Naive thymus-derived CD4-positive, alpha-beta T cell (primary cell): ENCODE results near the gene APLP2. TPM values are rescaled to one million over a fixed set of nuclear protein-coding genes. Genes with fewer than 3 reads are reported as not detected.
A peak's percentile ranks its signal among the peaks of the same experiment; 100 is the strongest.

ENCODE experiments used
- ATAC-seq: fragments of 150-1000 bp; cut with Tn5 transposase; 2 replicates; pipeline ENCODE4 v1.10.0; 2021; ENCODE audit warnings: mild to moderate bottlenecking, moderate library complexity
- CTCF ChIA-PET: fragments of 350-600 bp; sonication (Branson Sonifier 250); formaldehyde crosslinking; loops from one replicate; lab custom pipeline; 2021; ENCODE audit warnings: antibody characterized with exemption; lab: Charles Lee
- POLR2A ChIA-PET: fragments of 350-600 bp; sonication (Branson Sonifier 250); formaldehyde crosslinking; loops from one replicate; lab custom pipeline; 2021; ENCODE audit warnings: antibody characterized with exemption, inconsistent platforms; lab: Charles Lee
- DNase-seq, 9 donors: peaks; one replicate each; pipeline versions ENCODE4 v3.0.0 to v3.0.0-alpha.2; 2020 to 2022; ENCODE audit warnings: mixed read lengths in 1 of 9
- H3K27ac ChIP-seq: one replicate; pipeline ENCODE4 v1.7.0; 2013; ENCODE audit warnings: mild to moderate bottlenecking, low read depth, low read length, moderate library complexity
- H3K27me3 ChIP-seq, 2 donors: one replicate each; pipeline ENCODE4 v1.7.0; 2013; ENCODE audit warnings: low read length in 2 of 2, mild to moderate bottlenecking in 2 of 2, moderate library complexity in 2 of 2; ENCODE audit not compliant: control insufficient read depth in 2 of 2, insufficient read depth in 2 of 2
- H3K36me3 ChIP-seq, 3 experiments: 1 replicate in 2 of 3; 2 replicates in 1 of 3; pipeline ENCODE4 v1.7.0; 2013; ENCODE audit warnings: low read length in 3 of 3, mild to moderate bottlenecking in 3 of 3, moderate library complexity in 1 of 3; ENCODE audit not compliant: insufficient read depth in 3 of 3, control insufficient read depth in 2 of 3
- H3K4me1 ChIP-seq, 2 donors: one replicate each; pipeline ENCODE4 v1.7.0; 2013; ENCODE audit warnings: low read length in 2 of 2, mild to moderate bottlenecking in 2 of 2, moderate library complexity in 1 of 2; ENCODE audit not compliant: control insufficient read depth in 2 of 2, insufficient read depth in 2 of 2
- H3K4me3 ChIP-seq: 2 replicates; pipeline ENCODE4 v1.7.0; 2013; ENCODE audit warnings: mild to moderate bottlenecking, low read length
- H3K9me3 ChIP-seq, 3 experiments: 1 replicate in 2 of 3; 2 replicates in 1 of 3; pipeline ENCODE4 v1.7.0; 2013; ENCODE audit warnings: low read length in 3 of 3; ENCODE audit not compliant: control insufficient read depth in 2 of 3
- H3K27ac Mint-ChIP-seq, 9 donors: one replicate each; pipeline ENCODE4 v1.8.0; 2020 to 2022; ENCODE audit warnings: mixed read lengths in 9 of 9, mild to moderate bottlenecking in 8 of 9, moderate library complexity in 5 of 9, inconsistent platforms in 2 of 9
- H3K27me3 Mint-ChIP-seq, 5 donors: one replicate each; pipeline ENCODE4 v1.8.0; 2021 to 2022; ENCODE audit warnings: mixed read lengths in 5 of 5, mild to moderate bottlenecking in 1 of 5
- H3K36me3 Mint-ChIP-seq, 5 donors: one replicate each; pipeline ENCODE4 v1.8.0; 2020 to 2022; ENCODE audit warnings: mixed read lengths in 5 of 5, mild to moderate bottlenecking in 3 of 5, inconsistent platforms in 1 of 5
- H3K4me1 Mint-ChIP-seq, 7 donors: one replicate each; pipeline ENCODE4 v1.8.0; 2020 to 2022; ENCODE audit warnings: mixed read lengths in 7 of 7, mild to moderate bottlenecking in 3 of 7, inconsistent platforms in 1 of 7
- H3K4me3 Mint-ChIP-seq, 10 donors: one replicate each; pipeline ENCODE4 v1.8.0; 2020 to 2022; ENCODE audit warnings: mild to moderate bottlenecking in 10 of 10, mixed read lengths in 10 of 10, moderate library complexity in 6 of 10, inconsistent platforms in 2 of 10
- H3K9me3 Mint-ChIP-seq, 11 donors: one replicate each; pipeline ENCODE4 v1.8.0; 2020 to 2022; ENCODE audit warnings: mixed read lengths in 11 of 11, mild to moderate bottlenecking in 4 of 11, inconsistent platforms in 1 of 11, moderate library complexity in 1 of 11
- intact Hi-C, 2 donors: fragments of 100-400 bp; cut with micrococcal nuclease; formaldehyde crosslinking; loops; one replicate each; pipeline ENCODE4 v1.15.1; 2023
- polyA plus RNA-seq, 2 donors: library from polyadenylated mRNA; unstranded; fragments of 300-500 nt; fragmentation: Illumina TruSeq; gene quantifications; one replicate each; pipeline ENCODE4 v1.2.3, GENCODE V29; 2021
- total RNA-seq, 6 experiments: library from RNA in 5 of 6; stranded (reverse) in 5 of 6; gene quantifications; 1 replicate in 5 of 6; 2 replicates in 1 of 6; pipeline ENCODE4 v1.2.3 and lab custom pipeline; 2021 to 2026

The APLP2 gene
- total and polyA plus RNA-seq, 7 experiments from 2014 or later: 26.6 to 172 (median 46.3) TPM

DNA sequence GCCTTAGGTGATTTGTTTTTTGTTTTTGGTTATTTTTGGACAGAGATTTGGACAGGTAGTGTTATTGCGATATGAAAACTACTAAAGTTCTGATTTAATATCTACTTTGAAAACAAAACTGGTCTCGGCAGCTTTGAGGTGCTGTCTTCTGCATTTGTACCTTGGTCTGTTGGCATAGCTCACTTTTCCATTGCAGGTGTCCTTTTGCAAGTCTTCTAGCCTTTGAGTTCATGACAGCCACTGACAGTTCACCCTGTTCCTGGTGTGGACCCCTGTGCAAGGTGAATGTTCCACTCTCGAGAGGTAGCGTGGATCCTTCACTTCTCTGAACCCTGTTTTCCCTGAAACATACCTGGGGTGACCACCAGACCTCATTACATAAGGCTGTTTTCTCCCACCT, 45.0 kb downstream of the APLP2 start:
- ChIA-PET CTCF (no interaction called here), POLR2A (no interaction called here)
- Histone ChIP-seq H3K27ac (no peak overlapping the region), H3K4me1 (peaks cover 14 to 17% of the 10 kb centered on the region in 2 donors), H3K4me3 (no peak overlapping the region), H3K27me3 (no peaks in the 10 kb centered on the region), H3K36me3 (peaks cover 0 to 8% (median 0%) of the 10 kb centered on the region in 3 experiments), H3K9me3 (no peaks in the 10 kb centered on the region)
- Mint-ChIP-seq H3K4me1 (peaks cover 11 to 29% (median 16%) of the 10 kb centered on the region in 7 donors), H3K4me3 (no peak overlapping the region), H3K9me3 (no peaks in the 10 kb centered on the region), H3K27me3 (peaks cover 0 to 10% (median 0%) of the 10 kb centered on the region in 5 donors), H3K27ac (no peak overlapping the region), H3K36me3 (peaks cover 0 to 36% (median 30%) of the 10 kb centered on the region in 5 donors)
- ATAC-seq (no peak), DNase-seq (no peak)
- intact Hi-C loops: no loop called here

- H3K36me3 Mint-ChIP-seq: peaks cover 0 to 33% (median 27%) of the 10 kb centered on the region in 5 donors
- Histone ChIP-seq H3K4me1 (peaks cover 14 to 17% of the 10 kb centered on the region in 2 donors), H3K36me3 (peaks cover 0 to 8% (median 0%) of the 10 kb centered on the region in 3 experiments), H3K27me3 (no peaks in the 10 kb centered on the region), H3K4me3 (no peak overlapping the region), H3K27ac (no peak overlapping the region), H3K9me3 (no peaks in the 10 kb centered on the region)
- DNase-seq: no peak
- ATAC-seq: no peak
- no peak overlapping the region for H3K27ac Mint-ChIP-seq
- no peaks in the 10 kb centered on the region for H3K9me3 Mint-ChIP-seq
- intact Hi-C loops: no loop called here
- no peak overlapping the region for H3K4me3 Mint-ChIP-seq
- POLR2A ChIA-PET: no interaction called here
- peaks cover 13 to 34% (median 19%) of the 10 kb centered on the region in 7 donors for H3K4me1 Mint-ChIP-seq
- CTCF ChIA-PET: no interaction called here
- peaks cover 0 to 13% (median 0%) of the 10 kb centered on the region in 5 donors for H3K27me3 Mint-ChIP-seq
Measured at GRCh38 chr11:130115218-130115617, 45.5 kb downstream of the APLP2 start.

GRCh38 chr11:130118165-130118564, 48.5 kb downstream of the APLP2 start:
- Mint-ChIP-seq H3K9me3 (no peaks in the 10 kb centered on the region), H3K4me1 (peaks cover 25 to 51% (median 43%) of the 10 kb centered on the region in 7 donors), H3K27ac (no peak overlapping the region), H3K36me3 (peaks cover 9 to 24% (median 22%) of the 10 kb centered on the region in 5 donors), H3K27me3 (peaks cover 0 to 20% (median 0%) of the 10 kb centered on the region in 5 donors), H3K4me3 (peak overlapping the region in 2 of 10 donors; percentile 4 to 40)
- Histone ChIP-seq H3K4me3 (no peak overlapping the region), H3K36me3 (peaks cover 0 to 10% (median 0%) of the 10 kb centered on the region in 3 experiments), H3K27ac (no peak overlapping the region), H3K27me3 (no peaks in the 10 kb centered on the region), H3K9me3 (no peaks in the 10 kb centered on the region), H3K4me1 (peaks cover 14 to 31% of the 10 kb centered on the region in 2 donors)
- ATAC-seq (no peak), DNase-seq (no peak)
- CTCF ChIA-PET: interaction anchor here (0.7 to 2.1 kb wide), 2 partner anchors 15 to 28 kb away, joined by 3 to 6 read pairs; no protein-coding TSS in a partner anchor
- intact Hi-C loops: no loop called here
- POLR2A ChIA-PET: interaction anchor here (2.1 to 2.7 kb wide), 2 partner anchors 115 to 117 kb away, joined by 6 to 11 read pairs; partner anchors contain the start of gene PRDM10

GRCh38 chr11:130118636-130119387, 49.1 kb downstream of the APLP2 start:
- intact Hi-C loops: loop anchor here in 1 of 2 donors (1.0 kb wide), 1 partner anchor 50 kb away; the partner anchor contains the start of gene APLP2
- no peaks in the 10 kb centered on the region for H3K9me3 ChIP-seq
- H3K27ac ChIP-seq: no peak overlapping the region
- DNase-seq (peak in 5 of 9 donors; percentile 5 to 36 (median 21)), ATAC-seq (peak; percentile 75)
- Mint-ChIP-seq H3K9me3 (no peaks in the 10 kb centered on the region), H3K4me1 (peaks cover 25 to 51% (median 43%) of the 10 kb centered on the region in 7 donors), H3K27ac (no peak overlapping the region), H3K36me3 (peaks cover 12 to 27% (median 21%) of the 10 kb centered on the region in 5 donors), H3K4me3 (peak overlapping the region in 9 of 10 donors; percentile 4 to 72 (median 40)), H3K27me3 (peaks cover 0 to 20% (median 0%) of the 10 kb centered on the region in 5 donors)
- H3K27me3 ChIP-seq: no peaks in the 10 kb centered on the region
- POLR2A ChIA-PET: interaction anchor here (1.3 to 2.7 kb wide), 3 partner anchors 14 to 118 kb away, joined by 4 to 11 read pairs (median 6); partner anchors contain the start of gene PRDM10
- peaks cover 14 to 31% of the 10 kb centered on the region in 2 donors for H3K4me1 ChIP-seq
- H3K4me3 ChIP-seq: no peak overlapping the region
- peaks cover 0 to 17% (median 0%) of the 10 kb centered on the region in 3 experiments for H3K36me3 ChIP-seq
- CTCF ChIA-PET: interaction anchor here (1.2 to 2.1 kb wide), 3 partner anchors 12 to 48 kb away, joined by 3 to 6 read pairs (median 5); no protein-coding TSS in a partner anchor

- no peak overlapping the region for H3K27ac Mint-ChIP-seq
- no peaks in the 10 kb centered on the region for H3K9me3 Mint-ChIP-seq
- DNase-seq: no peak
- Histone ChIP-seq H3K9me3 (no peaks in the 10 kb centered on the region), H3K36me3 (peaks cover 0 to 27% (median 0%) of the 10 kb centered on the region in 3 experiments), H3K4me3 (no peak overlapping the region), H3K4me1 (peaks cover 14 to 31% of the 10 kb centered on the region in 2 donors), H3K27me3 (no peaks in the 10 kb centered on the region), H3K27ac (no peak overlapping the region)
- CTCF ChIA-PET: interaction anchor here (0.7 to 2.1 kb wide), 3 partner anchors 11 to 42 kb away, joined by 3 to 6 read pairs (median 5); no protein-coding TSS in a partner anchor
- peaks cover 14 to 31% (median 19%) of the 10 kb centered on the region in 5 donors for H3K36me3 Mint-ChIP-seq
- intact Hi-C loops: no loop called here
- peaks cover 0 to 20% (median 0%) of the 10 kb centered on the region in 5 donors for H3K27me3 Mint-ChIP-seq
- peak overlapping the region in 1 of 10 donors; percentile 77 for H3K4me3 Mint-ChIP-seq
- peaks cover 25 to 51% (median 45%) of the 10 kb centered on the region in 7 donors for H3K4me1 Mint-ChIP-seq
- POLR2A ChIA-PET: interaction anchor here (0.8 to 2.7 kb wide), 4 partner anchors 12 to 305 kb away, joined by 3 to 11 read pairs (median 5); partner anchors contain the start of gene PRDM10
- no peak for ATAC-seq
Measured at GRCh38 chr11:130120045-130120444, 50.4 kb downstream of the APLP2 start.

DNA sequence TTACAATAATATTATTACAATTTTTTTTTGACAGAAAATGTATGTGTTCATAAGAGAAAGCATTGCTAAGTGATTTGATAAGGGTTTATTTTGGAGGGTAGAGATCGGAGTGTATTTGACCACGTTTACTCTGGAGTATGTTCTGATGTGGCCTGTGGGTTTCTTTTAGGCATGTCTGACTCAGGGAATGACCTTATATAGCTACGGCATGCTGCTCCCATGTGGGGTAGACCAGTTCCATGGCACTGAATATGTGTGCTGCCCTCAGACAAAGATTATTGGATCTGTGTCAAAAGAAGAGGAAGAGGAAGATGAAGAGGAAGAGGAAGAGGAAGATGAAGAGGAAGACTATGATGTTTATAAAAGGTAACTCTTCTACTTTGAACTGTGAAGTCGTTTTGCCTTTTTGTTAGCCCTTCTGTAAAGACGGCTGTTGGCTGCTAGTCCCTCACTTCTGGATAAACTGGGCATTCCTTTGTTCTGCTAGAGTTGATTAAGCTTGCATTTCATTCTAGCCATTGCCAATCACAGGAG, 51.8 kb downstream of the APLP2 start:
- peak overlapping the region in 1 of 9 donors; percentile 25 for H3K27ac Mint-ChIP-seq

More for the DNA sequence above, 51.8 kb downstream of the APLP2 start:
- H3K27ac ChIP-seq: no peak overlapping the region
- intact Hi-C loops: no loop called here
- H3K9me3 ChIP-seq: no peaks in the 10 kb centered on the region
- CTCF ChIA-PET: interaction anchor here (1.1 kb wide), 1 partner anchor 10 kb away, joined by 9 read pairs; no protein-coding TSS in a partner anchor
- POLR2A ChIA-PET: interaction anchor here (0.7 to 1.1 kb wide), 3 partner anchors 119 to 335 kb away, joined by 3 read pairs; partner anchors contain the start of gene PRDM10
- no peaks in the 10 kb centered on the region for H3K9me3 Mint-ChIP-seq
- H3K4me1 Mint-ChIP-seq: peaks cover 25 to 51% (median 45%) of the 10 kb centered on the region in 7 donors
- DNase-seq: peak in 3 of 9 donors; percentile 8 to 12 (median 10)
- H3K4me3 Mint-ChIP-seq: peak overlapping the region in 9 of 10 donors; percentile 1 to 77 (median 52)
- H3K36me3 Mint-ChIP-seq: peaks cover 14 to 31% (median 19%) of the 10 kb centered on the region in 5 donors
- no peak overlapping the region for H3K4me3 ChIP-seq
- ATAC-seq: no peak
- no peaks in the 10 kb centered on the region for H3K27me3 ChIP-seq
- peaks cover 0 to 29% (median 0%) of the 10 kb centered on the region in 3 experiments for H3K36me3 ChIP-seq
- peaks cover 0 to 16% (median 0%) of the 10 kb centered on the region in 5 donors for H3K27me3 Mint-ChIP-seq
- peaks cover 14 to 31% of the 10 kb centered on the region in 2 donors for H3K4me1 ChIP-seq
